ENCODE results near the gene LRPPRC. TPM values are rescaled to one million over a fixed set of nuclear protein-coding genes. Genes with fewer than 3 reads are reported as not detected.

Gene LRPPRC
- total and polyA plus RNA-seq, 7 donors = 47.3 to 198 (median 100) TPM

DNA sequence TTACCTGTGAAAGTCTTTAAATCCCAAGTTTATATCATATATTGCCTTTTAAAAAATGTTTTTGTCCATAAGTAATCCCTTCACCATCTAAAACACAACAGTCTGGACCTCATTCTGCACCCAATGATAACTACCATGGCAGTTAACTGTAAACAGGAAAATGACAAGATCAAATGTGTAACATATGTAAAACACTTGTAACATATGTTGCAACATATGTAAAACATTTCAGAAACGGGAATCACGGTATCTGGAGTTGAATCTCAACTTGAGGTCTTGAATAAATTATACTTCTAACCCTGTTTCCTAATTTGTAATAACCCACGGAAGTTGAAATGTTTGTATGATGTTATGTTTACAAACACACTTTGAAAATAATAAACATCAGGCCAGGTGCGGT, 6.2 kb downstream of the LRPPRC start:
- no peak for DNase-seq
- TF ChIP-seq CTCF (IDR thresholded peaks at IDR 0.05) = no peak
- ATAC-seq = no peak
- Histone ChIP-seq H3K4me3 (no peak overlapping the region), H3K4me1 (peaks cover 22% of the 10 kb centered on the region), H3K27ac (no peak overlapping the region), H3K9me3 (no peaks in the 10 kb centered on the region), H3K36me3 (ENCODE audit: insufficient read depth in 1 of 2, low read depth in 1 of 2) (peaks cover 16 to 24% of the 10 kb centered on the region in 2 donors), H3K27me3 (ENCODE audit: insufficient read depth in 3 of 3, low read length in 2 of 3) (no peaks in the 10 kb centered on the region)
- intact Hi-C loops (cut with DNase I) = no loop called here
- WGBS, 3 donors = 88 to 92% (median 89%) methylated on average over 4 of the region's 4 CpGs

- no peaks in the 10 kb centered on the region for H3K9me3 ChIP-seq
- no peak for DNase-seq
- WGBS, 3 donors = 87 to 93% (median 89%) methylated on average over 6 of the region's 6 CpGs
- H3K4me3 ChIP-seq = no peak overlapping the region
- intact Hi-C loops (cut with DNase I) = no loop called here
- no peaks in the 10 kb centered on the region for H3K27me3 ChIP-seq (ENCODE audit: insufficient read depth in 3 of 3, low read length in 2 of 3)
- H3K4me1 ChIP-seq = peaks cover 4% of the 10 kb centered on the region
- no peak overlapping the region for H3K27ac ChIP-seq
- peaks cover 4 to 11% of the 10 kb centered on the region in 2 donors for H3K36me3 ChIP-seq (ENCODE audit: insufficient read depth in 1 of 2, low read depth in 1 of 2)
- TF ChIP-seq CTCF (IDR thresholded peaks at IDR 0.05) = no peak
- ATAC-seq = no peak
Measured at GRCh38 chr2:43986600-43986999, 9.2 kb downstream of the LRPPRC start.

- 98 to 99% (median 99%) methylated on average over 3 of the region's 3 CpGs for WGBS, 3 donors
Measured at GRCh38 chr2:43985359-43985758, 10.4 kb downstream of the LRPPRC start.

DNA sequence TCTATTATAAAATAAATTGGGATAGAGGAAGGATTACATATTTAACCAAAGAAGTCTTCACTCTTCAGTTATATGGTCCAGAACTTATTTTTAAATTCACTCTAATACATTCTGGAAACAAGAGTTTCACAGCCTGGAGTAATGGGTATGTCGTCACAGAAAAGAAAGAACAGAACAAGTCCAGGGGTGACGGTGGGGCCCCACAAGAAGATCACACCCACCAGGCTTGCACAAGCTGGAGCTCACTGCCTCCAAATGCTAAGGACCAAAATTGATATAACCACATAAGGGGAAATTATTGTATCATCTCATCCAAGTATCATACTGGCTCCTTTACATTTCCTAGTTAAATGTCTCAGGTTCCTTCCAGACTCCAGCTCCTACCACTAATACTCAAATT, 11.3 kb downstream of the LRPPRC start:
- peaks cover 4% of the 10 kb centered on the region for H3K4me1 ChIP-seq
- TF ChIP-seq CTCF (IDR thresholded peaks at IDR 0.05) = no peak
- no peaks in the 10 kb centered on the region for H3K9me3 ChIP-seq
- no peak overlapping the region for H3K4me3 ChIP-seq
- peaks cover 2 to 31% of the 10 kb centered on the region in 2 donors for H3K36me3 ChIP-seq (ENCODE audit: insufficient read depth in 1 of 2, low read depth in 1 of 2)
- no peak for ATAC-seq
- DNase-seq = no peak
- no peak overlapping the region for H3K27ac ChIP-seq
- WGBS, 3 donors = 90 to 93% (median 92%) methylated on average over 2 of the region's 2 CpGs
- no peaks in the 10 kb centered on the region for H3K27me3 ChIP-seq (ENCODE audit: insufficient read depth in 3 of 3, low read length in 2 of 3)
- intact Hi-C loops (cut with DNase I) = loop anchor here in 1 of 2 donors (5.0 kb wide), 1 partner anchor 42 kb away; no protein-coding TSS in a partner anchor

More at GRCh38 chr2:43985359-43985758, 10.4 kb downstream of the LRPPRC start:
- Histone ChIP-seq H3K4me1 (peaks cover 4% of the 10 kb centered on the region), H3K27me3 (ENCODE audit: insufficient read depth in 3 of 3, low read length in 2 of 3) (no peaks in the 10 kb centered on the region), H3K4me3 (no peak overlapping the region), H3K36me3 (ENCODE audit: insufficient read depth in 1 of 2, low read depth in 1 of 2) (peaks cover 4 to 23% of the 10 kb centered on the region in 2 donors), H3K27ac (no peak overlapping the region), H3K9me3 (no peaks in the 10 kb centered on the region)
- intact Hi-C loops (cut with DNase I) = no loop called here
- no peak for ATAC-seq
- no peak for DNase-seq
- TF ChIP-seq CTCF (IDR thresholded peaks at IDR 0.05) = no peak

- TF ChIP-seq CTCF (IDR thresholded peaks at IDR 0.05) = no peak
- H3K27ac ChIP-seq = no peak overlapping the region
- H3K9me3 ChIP-seq = no peaks in the 10 kb centered on the region
- H3K4me3 ChIP-seq = no peak overlapping the region
- intact Hi-C loops (cut with DNase I) = loop anchor here in 1 of 2 donors (5.0 kb wide), 1 partner anchor 39 kb away; no protein-coding TSS in a partner anchor
- H3K27me3 ChIP-seq (ENCODE audit: insufficient read depth in 3 of 3, low read length in 2 of 3) = no peaks in the 10 kb centered on the region
- peaks cover 4% of the 10 kb centered on the region for H3K4me1 ChIP-seq
- ATAC-seq (no peak), DNase-seq (no peak)
- peaks cover 7 to 61% of the 10 kb centered on the region in 2 donors for H3K36me3 ChIP-seq (ENCODE audit: insufficient read depth in 1 of 2, low read depth in 1 of 2)
- 89 to 95% (median 91%) methylated on average over 2 of the region's 2 CpGs for WGBS, 3 donors
Measured at GRCh38 chr2:43980902-43981301, 14.9 kb downstream of the LRPPRC start.

Data from psoas muscle (tissue), 8 donors.